C4-2B (cell line): ENCODE measurements around the gene PRAF2.

ENCODE experiments used
- CTCF ChIP-seq: fragments of 450-650 bp; conservative IDR thresholded peaks from 2 replicates; pipeline ENCODE4 v1.5.1; 2017; ENCODE audit warnings: mild to moderate bottlenecking
- ZFX ChIP-seq: fragments of 450-650 bp; IDR thresholded peaks from 2 replicates; pipeline ENCODE4 v1.6.1; 2017

- TF ChIP-seq CTCF: no peak
- TF ChIP-seq ZFX: no peak
Measured at GRCh38 chrX:49063715-49064114, 10.1 kb downstream of the PRAF2 start.
